Cardiac fibroblast (primary cell): ENCODE measurements around the gene CPE.
A peak's percentile ranks its signal among the peaks of the same experiment; 100 is the strongest.
"Not testable (repeated sequence)": the region's sequence is repeated elsewhere in the genome, so short reads cannot be mapped to it uniquely, and the experiment has no call there.

Source experiments
- DNase-seq, 2 donors: peaks; one replicate each; pipeline versions ENCODE4 v3.0.0 to v3.0.0-alpha.2; 2010; ENCODE audit warnings: low read depth in 2 of 2
- H3K4me3 ChIP-seq, 2 donors: replicated peaks in 1 of 2; 1 replicate in 1 of 2; 2 replicates in 1 of 2; pipeline ENCODE4 v1.5.1; 2011; ENCODE audit warnings: low read depth in 2 of 2, low read length in 2 of 2, mild to moderate bottlenecking in 2 of 2, moderate library complexity in 1 of 2
- TF ChIP-seq, protein P1 (sequence below): IDR thresholded peaks from one replicate; pipeline ENCODE4 v1.5.1; 2011; ENCODE audit warnings: low read depth, mild to moderate bottlenecking, low read length, inconsistent platforms

CPE gene

GRCh38 chr4:165450871-165451270 lies 72.1 kb downstream of the CPE start:
- TF ChIP-seq, protein P1, sequence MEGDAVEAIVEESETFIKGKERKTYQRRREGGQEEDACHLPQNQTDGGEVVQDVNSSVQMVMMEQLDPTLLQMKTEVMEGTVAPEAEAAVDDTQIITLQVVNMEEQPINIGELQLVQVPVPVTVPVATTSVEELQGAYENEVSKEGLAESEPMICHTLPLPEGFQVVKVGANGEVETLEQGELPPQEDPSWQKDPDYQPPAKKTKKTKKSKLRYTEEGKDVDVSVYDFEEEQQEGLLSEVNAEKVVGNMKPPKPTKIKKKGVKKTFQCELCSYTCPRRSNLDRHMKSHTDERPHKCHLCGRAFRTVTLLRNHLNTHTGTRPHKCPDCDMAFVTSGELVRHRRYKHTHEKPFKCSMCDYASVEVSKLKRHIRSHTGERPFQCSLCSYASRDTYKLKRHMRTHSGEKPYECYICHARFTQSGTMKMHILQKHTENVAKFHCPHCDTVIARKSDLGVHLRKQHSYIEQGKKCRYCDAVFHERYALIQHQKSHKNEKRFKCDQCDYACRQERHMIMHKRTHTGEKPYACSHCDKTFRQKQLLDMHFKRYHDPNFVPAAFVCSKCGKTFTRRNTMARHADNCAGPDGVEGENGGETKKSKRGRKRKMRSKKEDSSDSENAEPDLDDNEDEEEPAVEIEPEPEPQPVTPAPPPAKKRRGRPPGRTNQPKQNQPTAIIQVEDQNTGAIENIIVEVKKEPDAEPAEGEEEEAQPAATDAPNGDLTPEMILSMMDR, result no peak
- no peak for DNase-seq
- no peak overlapping the region for H3K4me3 ChIP-seq

GRCh38 chr4:165453140-165453539 lies 74.3 kb downstream of the CPE start:
- not testable (repeated sequence) for DNase-seq, H3K4me3 ChIP-seq

GRCh38 chr4:165454426-165454825 lies 75.6 kb downstream of the CPE start:
- TF ChIP-seq, protein P1, result no peak
- DNase-seq, result no peak
- H3K4me3 ChIP-seq, result no peak overlapping the region

DNA sequence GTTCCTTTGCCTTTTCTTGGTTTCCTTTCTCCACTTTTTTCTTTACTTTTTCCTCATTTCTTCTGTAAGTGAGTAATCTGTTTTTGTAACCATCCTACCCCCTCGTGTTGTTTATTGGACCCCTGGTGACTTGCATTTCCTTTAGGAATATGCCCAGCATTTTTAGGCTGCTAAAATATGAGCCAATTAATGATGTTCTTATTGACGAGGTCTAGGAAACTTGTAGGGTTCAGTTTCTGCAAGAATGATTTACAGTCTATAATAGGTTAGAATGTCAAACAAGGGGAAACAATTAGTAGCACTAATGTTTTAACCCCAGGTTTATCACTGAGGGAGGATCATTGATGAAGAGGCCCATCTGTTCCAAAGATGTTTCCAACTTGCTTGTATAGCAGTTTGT lies 79.0 kb downstream of the CPE start:
- TF ChIP-seq, protein P1, result no peak
- no peak for DNase-seq
- H3K4me3 ChIP-seq, result no peak overlapping the region

DNA sequence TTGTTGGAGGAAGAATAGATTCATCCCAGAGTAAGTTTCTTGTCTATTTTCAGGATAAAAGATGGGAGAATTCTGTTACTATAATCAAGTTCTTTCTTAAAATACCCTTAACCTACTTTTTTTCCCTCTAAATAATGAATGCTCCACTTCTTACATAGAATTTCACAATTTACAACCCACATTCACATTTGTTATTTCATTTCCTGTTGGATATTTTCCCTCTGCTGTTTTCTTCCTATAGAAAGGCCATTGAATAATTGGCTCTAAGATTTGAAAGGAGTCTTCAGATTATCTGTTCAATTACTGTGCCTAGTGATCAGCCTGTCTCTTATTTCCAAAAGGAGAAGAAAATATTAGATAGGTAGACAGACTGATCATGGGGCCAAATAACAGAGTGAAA lies 79.7 kb downstream of the CPE start:
- DNase-seq, result peak in 1 of 2 donors; percentile 32
- no peak overlapping the region for H3K4me3 ChIP-seq
- TF ChIP-seq, protein P1, result no peak

GRCh38 chr4:165461159-165461821 lies 82.5 kb downstream of the CPE start:
- TF ChIP-seq, protein P1, result no peak
- peak; percentile 74 to 84 for DNase-seq
- no peak overlapping the region for H3K4me3 ChIP-seq

GRCh38 chr4:165462009-165462408 lies 83.2 kb downstream of the CPE start:
- no peak overlapping the region for H3K4me3 ChIP-seq
- TF ChIP-seq, protein P1, result no peak
- DNase-seq, result no peak
